Uterus (tissue), 2 donors: ENCODE measurements around the gene EPHB2.

Experiments
- POLR2A ChIP-seq, 2 donors: fragments of 450-650 bp; IDR thresholded peaks; one replicate each; pipeline ENCODE4 v1.6.1; 2016; ENCODE audit warnings: antibody characterized with exemption in 2 of 2, mild to moderate bottlenecking in 1 of 2, moderate library complexity in 1 of 2
- TF ChIP-seq, protein P1 (sequence below), 4 experiments: fragments of 200-600 bp in 2 of 4; fragments of 450-650 bp in 2 of 4; sonication (generic) in 2 of 4; IDR thresholded peaks; one replicate each; pipeline ENCODE4 v1.5.1; 2016 to 2019; ENCODE audit warnings: antibody characterized with exemption in 4 of 4, mild to moderate bottlenecking in 2 of 4, moderate library complexity in 1 of 4

DNA sequence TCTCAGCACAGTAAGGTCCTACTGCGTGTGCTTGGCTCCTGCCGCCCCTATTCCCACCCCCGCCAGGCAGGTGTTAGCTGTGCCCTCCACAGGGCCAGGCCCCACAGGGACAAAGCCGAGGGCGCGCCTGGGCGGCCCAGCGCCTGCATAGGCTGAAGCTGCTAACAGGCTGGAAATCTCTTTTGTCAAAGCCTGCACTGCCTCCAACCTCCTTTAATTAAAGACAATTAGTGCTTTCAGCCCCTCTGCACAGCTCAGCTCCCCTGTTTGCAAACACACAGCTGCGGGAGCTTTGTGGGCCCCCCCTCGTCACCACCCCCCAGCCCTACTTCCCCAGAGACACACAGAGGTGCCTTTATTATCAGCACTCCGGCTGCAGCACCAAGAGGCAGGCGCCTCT lies 95.9 kb downstream of the EPHB2 start:
- TF ChIP-seq, protein P1, sequence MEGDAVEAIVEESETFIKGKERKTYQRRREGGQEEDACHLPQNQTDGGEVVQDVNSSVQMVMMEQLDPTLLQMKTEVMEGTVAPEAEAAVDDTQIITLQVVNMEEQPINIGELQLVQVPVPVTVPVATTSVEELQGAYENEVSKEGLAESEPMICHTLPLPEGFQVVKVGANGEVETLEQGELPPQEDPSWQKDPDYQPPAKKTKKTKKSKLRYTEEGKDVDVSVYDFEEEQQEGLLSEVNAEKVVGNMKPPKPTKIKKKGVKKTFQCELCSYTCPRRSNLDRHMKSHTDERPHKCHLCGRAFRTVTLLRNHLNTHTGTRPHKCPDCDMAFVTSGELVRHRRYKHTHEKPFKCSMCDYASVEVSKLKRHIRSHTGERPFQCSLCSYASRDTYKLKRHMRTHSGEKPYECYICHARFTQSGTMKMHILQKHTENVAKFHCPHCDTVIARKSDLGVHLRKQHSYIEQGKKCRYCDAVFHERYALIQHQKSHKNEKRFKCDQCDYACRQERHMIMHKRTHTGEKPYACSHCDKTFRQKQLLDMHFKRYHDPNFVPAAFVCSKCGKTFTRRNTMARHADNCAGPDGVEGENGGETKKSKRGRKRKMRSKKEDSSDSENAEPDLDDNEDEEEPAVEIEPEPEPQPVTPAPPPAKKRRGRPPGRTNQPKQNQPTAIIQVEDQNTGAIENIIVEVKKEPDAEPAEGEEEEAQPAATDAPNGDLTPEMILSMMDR (IDR thresholded peaks at IDR 0.05) = no peak
- TF ChIP-seq POLR2A (IDR thresholded peaks at IDR 0.05) = no peak
